Panc1 (cell line): Measurements from ENCODE around the gene PDCL2.
A peak's percentile ranks its signal among the peaks of the same experiment; 100 is the strongest.

ENCODE experiments used
- CTCF ChIP-seq: fragments of 450-650 bp; IDR thresholded peaks from 2 replicates; pipeline ENCODE4 v1.5.1; 2017; ENCODE audit warnings: mild to moderate bottlenecking
- POLR2AphosphoS5 ChIP-seq: IDR thresholded peaks from 2 replicates; pipeline ENCODE4 v1.6.1; 2012; ENCODE audit warnings: mild to moderate bottlenecking, low read depth, low read length, moderate library complexity
- REST ChIP-seq, 2 experiments: IDR thresholded peaks; 2 replicates each; pipeline ENCODE4 v1.6.1; 2011 to 2012; ENCODE audit warnings: low read depth in 2 of 2, control low read depth in 1 of 2, low read length in 1 of 2, mild to moderate bottlenecking in 1 of 2, moderate library complexity in 1 of 2; ENCODE audit not compliant: insufficient read depth in 1 of 2
- TCF7L2 ChIP-seq: IDR thresholded peaks from 2 replicates; pipeline ENCODE4 v1.6.1; 2011; ENCODE audit warnings: mild to moderate bottlenecking, low read depth, low read length, inconsistent platforms

- peak; percentile 42 for TF ChIP-seq CTCF
- TF ChIP-seq REST (IDR thresholded peaks at IDR 0.05; ENCODE audit: insufficient read depth in 1 of 2, low read depth in 2 of 2, low read length in 1 of 2) = no peak
- no peak for TF ChIP-seq TCF7L2
- no peak; the same call in 1 of the 2 replicates for TF ChIP-seq POLR2AphosphoS5
These were observed 45.1 kb downstream of the PDCL2 start, which contains the start of gene CLOCK for GRCh38 chr4:55546756-55547465.
